WTC11 (cell line): ENCODE data around the gene LRP3. TPM values are rescaled to one million over a fixed set of nuclear protein-coding genes. Genes with fewer than 3 reads are reported as not detected.

Experiments used
- ATAC-seq: fragments of 200-7000 bp; cut with Tn5 transposase; 2 replicates; pipeline ENCODE4 v1.10.0; 2021; ENCODE audit warnings: mild to moderate bottlenecking, moderate library complexity
- CTCF ChIA-PET: fragments of 300-600 bp; sonication (Branson Sonifier 250); formaldehyde crosslinking; loops from one replicate; lab custom pipeline; 2021; ENCODE audit warnings: antibody characterized with exemption; lab: Charles Lee
- POLR2A ChIA-PET: fragments of 350-600 bp; sonication (Branson Sonifier 250); formaldehyde crosslinking; loops from one replicate; lab custom pipeline; 2021; ENCODE audit warnings: antibody characterized with exemption; lab: Charles Lee
- DNase-seq: peaks from one replicate; pipeline ENCODE4 v3.0.0; 2021; ENCODE audit warnings: low spot score
- H3K27ac Mint-ChIP-seq: 2 replicates; pipeline ENCODE4 v1.8.0; 2021; ENCODE audit warnings: mixed read lengths
- H3K27me3 Mint-ChIP-seq: 2 replicates; pipeline ENCODE4 v1.8.0; 2021; ENCODE audit warnings: low read depth, mild to moderate bottlenecking, moderate library complexity, mixed read lengths
- H3K36me3 Mint-ChIP-seq: 2 replicates; pipeline ENCODE4 v1.8.0; 2021; ENCODE audit warnings: mixed read lengths
- H3K4me1 Mint-ChIP-seq: 2 replicates; pipeline ENCODE4 v1.8.0; 2022; ENCODE audit warnings: mixed read lengths
- H3K4me3 Mint-ChIP-seq: 2 replicates; pipeline ENCODE4 v1.8.0; 2021; ENCODE audit warnings: mild to moderate bottlenecking, moderate library complexity, mixed read lengths
- H3K9me3 Mint-ChIP-seq: 2 replicates; pipeline ENCODE4 v1.8.0; 2021; ENCODE audit warnings: mixed read lengths
- ATF1 ChIP-seq: sonication (generic); formaldehyde crosslinking; IDR thresholded peaks from 2 replicates; pipeline ENCODE4 v1.8.1; 2023; ENCODE audit warnings: mild to moderate bottlenecking, moderate library complexity, missing genetic modification reagents
- ATF2 ChIP-seq: sonication (generic); formaldehyde crosslinking; IDR thresholded peaks from 2 replicates; pipeline ENCODE4 v1.8.1; 2022; ENCODE audit warnings: low read depth, missing genetic modification reagents, borderline replicate concordance
- CREB1 ChIP-seq: sonication (generic); formaldehyde crosslinking; IDR thresholded peaks from 2 replicates; pipeline ENCODE4 v1.8.0; 2023; ENCODE audit warnings: mild to moderate bottlenecking, missing genetic modification reagents
- CTCF ChIP-seq: fragments of 200-600 bp; IDR thresholded peaks from 2 replicates; pipeline ENCODE4 v1.8.0; 2022; ENCODE audit warnings: antibody characterized with exemption
- EMX1 ChIP-seq: fragments of 250-450 bp; sonication (Bioruptor Pico); IDR thresholded peaks from 2 replicates; pipeline ENCODE4 v1.8.0; 2021; ENCODE audit warnings: mild to moderate bottlenecking
- FOXP1 ChIP-seq: sonication (generic); formaldehyde crosslinking; IDR thresholded peaks from 2 replicates; pipeline ENCODE4 v1.8.0; 2022; ENCODE audit warnings: missing genetic modification reagents, mild to moderate bottlenecking, moderate library complexity, borderline replicate concordance
- GTF2I ChIP-seq: fragments of 250-450 bp; sonication (Bioruptor Pico); conservative IDR thresholded peaks from 2 replicates; pipeline ENCODE4 v1.4.0; 2021; ENCODE audit warnings: mild to moderate bottlenecking
- IRF2 ChIP-seq: sonication (generic); formaldehyde crosslinking; IDR thresholded peaks from 2 replicates; pipeline ENCODE4 v1.8.0; 2022; ENCODE audit warnings: low read depth, missing genetic modification reagents, borderline replicate concordance
- KAT7 ChIP-seq: sonication (generic); formaldehyde crosslinking; IDR thresholded peaks from 2 replicates; pipeline ENCODE4 v1.8.1; 2023; ENCODE audit warnings: missing genetic modification reagents, mild to moderate bottlenecking, borderline replicate concordance
- MXD4 ChIP-seq: fragments of 250-450 bp; sonication (Bioruptor Pico); IDR thresholded peaks from 2 replicates; pipeline ENCODE4 v1.8.0; 2021; ENCODE audit warnings: mild to moderate bottlenecking, moderate library complexity, borderline replicate concordance
- RELA ChIP-seq: sonication (generic); formaldehyde crosslinking; IDR thresholded peaks from 2 replicates; pipeline ENCODE4 v1.8.1; 2022; ENCODE audit warnings: missing genetic modification reagents, mild to moderate bottlenecking, borderline replicate concordance
- SOX15 ChIP-seq: fragments of 250-450 bp; sonication (Bioruptor Pico); IDR thresholded peaks from 2 replicates; pipeline ENCODE4 v1.9.0; 2021; ENCODE audit warnings: mild to moderate bottlenecking
- SP1 ChIP-seq: sonication (generic); formaldehyde crosslinking; conservative IDR thresholded peaks from 2 replicates; pipeline ENCODE4 v1.8.1; 2022; ENCODE audit warnings: missing genetic modification reagents
- TEAD1 ChIP-seq: sonication (generic); formaldehyde crosslinking; IDR thresholded peaks from 2 replicates; pipeline ENCODE4 v1.8.0; 2022; ENCODE audit warnings: mild to moderate bottlenecking, missing genetic modification reagents
- ZBTB21 ChIP-seq: sonication (generic); formaldehyde crosslinking; IDR thresholded peaks from 2 replicates; pipeline ENCODE4 v1.8.1; 2023; ENCODE audit warnings: mild to moderate bottlenecking, missing genetic modification reagents, borderline replicate concordance
- ZNF121 ChIP-seq: sonication (generic); formaldehyde crosslinking; IDR thresholded peaks from 2 replicates; pipeline ENCODE4 v1.8.0; 2023; ENCODE audit warnings: missing genetic modification reagents
- ZNF232 ChIP-seq: sonication (generic); formaldehyde crosslinking; IDR thresholded peaks from 2 replicates; pipeline ENCODE4 v1.8.0; 2022; ENCODE audit warnings: mild to moderate bottlenecking, missing genetic modification reagents
- total RNA-seq: library from RNA; stranded (reverse); gene quantifications from 3 replicates; pipeline ENCODE4 v1.2.3, GENCODE V29; 2021
- TF ChIP-seq, protein P1 (sequence below): fragments of 250-450 bp; sonication (Bioruptor Pico); conservative IDR thresholded peaks from 2 replicates; pipeline ENCODE4 v1.9.0; 2021; ENCODE audit warnings: mild to moderate bottlenecking
- TF ChIP-seq, protein P2 (sequence below): fragments of 250-450 bp; sonication (Bioruptor Pico); IDR thresholded peaks from 2 replicates; pipeline ENCODE4 v1.9.0; 2021; ENCODE audit warnings: mild to moderate bottlenecking, borderline replicate concordance
- TF ChIP-seq, protein P3 (sequence below): sonication (generic); formaldehyde crosslinking; IDR thresholded peaks from 2 replicates; pipeline ENCODE4 v1.8.1; 2022; ENCODE audit warnings: missing genetic modification reagents, borderline replicate concordance

The LRP3 gene
- total RNA-seq, 1 experiment from 2014 or later = 47.0 TPM

DNA sequence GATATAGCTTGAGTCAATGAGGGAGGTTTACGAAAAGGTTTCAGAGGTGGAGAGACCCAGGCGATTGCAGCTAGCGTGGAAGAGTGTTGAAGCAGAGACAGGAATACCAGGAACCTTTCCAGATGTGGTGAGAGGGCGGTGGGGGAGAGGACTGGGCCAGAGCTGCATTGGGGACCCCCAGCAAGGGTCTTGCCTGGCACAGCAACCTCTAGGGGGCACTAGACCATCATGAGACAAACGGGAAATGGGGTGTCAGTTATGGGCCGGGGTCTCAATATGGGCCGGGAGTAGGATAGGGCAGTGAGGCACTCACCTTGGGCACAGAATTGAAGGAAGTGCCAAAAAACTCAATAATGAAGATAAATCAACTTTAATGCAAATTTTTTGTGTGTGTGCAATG, 2.1 kb upstream of the LRP3 start (continued):
- TF ChIP-seq, protein P1, sequence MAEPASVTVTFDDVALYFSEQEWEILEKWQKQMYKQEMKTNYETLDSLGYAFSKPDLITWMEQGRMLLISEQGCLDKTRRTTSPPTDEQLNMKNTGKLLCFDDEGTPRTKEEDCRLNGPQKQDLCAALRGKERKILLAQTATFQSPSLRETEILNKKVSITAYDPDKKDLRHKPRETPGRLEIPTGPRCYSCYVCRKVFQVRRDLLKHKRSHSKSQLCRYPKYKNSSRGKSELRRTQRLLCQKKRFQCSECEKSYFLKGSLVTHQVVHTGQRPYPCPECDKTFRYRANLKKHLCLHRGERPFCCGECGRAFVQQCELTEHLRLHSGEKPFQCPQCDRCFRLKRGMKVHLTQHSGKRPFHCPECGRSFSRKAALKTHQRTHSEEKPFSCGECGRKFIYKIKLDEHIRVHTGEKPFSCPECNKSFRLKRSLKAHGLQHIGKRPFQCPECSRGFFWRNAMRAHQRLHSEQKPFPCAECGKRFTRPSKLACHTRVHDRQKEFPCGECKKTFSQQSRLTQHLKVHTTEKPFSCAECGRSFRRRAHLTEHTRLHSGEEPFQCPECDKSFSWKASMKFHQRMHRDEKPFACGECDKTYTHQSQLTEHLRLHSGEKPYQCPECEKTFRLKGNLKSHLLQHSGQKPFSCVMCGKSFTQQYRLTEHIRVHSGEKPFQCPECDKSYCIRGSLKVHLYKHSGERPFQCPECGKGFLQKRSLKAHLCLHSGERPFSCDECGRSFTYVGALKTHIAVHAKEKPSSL = no peak

DNA sequence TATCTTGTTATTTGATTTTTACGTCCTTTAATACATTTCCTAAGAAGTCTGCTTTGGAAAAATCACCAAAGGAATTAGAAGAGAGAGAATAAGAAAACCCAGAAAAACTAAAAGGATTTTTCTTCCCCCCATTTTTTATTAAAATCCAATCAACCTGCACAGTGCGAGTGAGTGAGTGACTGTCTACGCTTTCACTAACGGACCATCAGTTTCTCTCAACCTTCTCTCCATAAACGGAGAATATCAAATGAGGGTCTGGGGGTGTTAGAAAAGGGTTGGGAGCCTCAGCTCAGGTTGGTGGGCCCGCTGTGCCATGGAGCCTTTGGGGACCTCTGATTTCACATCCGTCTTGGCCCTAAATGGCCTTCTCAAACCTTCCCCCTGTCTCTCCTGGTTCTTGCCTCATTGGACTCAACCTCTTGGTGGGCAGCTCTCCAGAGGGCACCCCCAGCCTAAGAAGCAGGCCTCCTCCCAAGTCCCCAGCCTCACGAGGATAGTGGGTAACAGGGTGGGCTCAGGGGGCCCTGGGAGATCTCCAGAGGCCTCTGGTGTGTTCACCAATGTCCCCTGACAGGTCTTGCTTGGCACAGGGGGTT, 763 bp upstream of the LRP3 start:
- Mint-ChIP-seq H3K4me1 (0 out of 2 replicates have a peak, but pooled peaks cover 3% of the 10 kb centered on the region), H3K9me3 (no peaks in the 10 kb centered on the region), H3K4me3 (peak overlapping the region; percentile 58), H3K27me3 (peaks cover 30% of the 10 kb centered on the region), H3K27ac (no peak overlapping the region), H3K36me3 (no peaks in the 10 kb centered on the region)
- no peak for TF ChIP-seq EMX1 (CRISPR knock-in tag)
- TF ChIP-seq TEAD1 (CRISPR knock-in tag) = no peak
- TF ChIP-seq, protein P2, sequence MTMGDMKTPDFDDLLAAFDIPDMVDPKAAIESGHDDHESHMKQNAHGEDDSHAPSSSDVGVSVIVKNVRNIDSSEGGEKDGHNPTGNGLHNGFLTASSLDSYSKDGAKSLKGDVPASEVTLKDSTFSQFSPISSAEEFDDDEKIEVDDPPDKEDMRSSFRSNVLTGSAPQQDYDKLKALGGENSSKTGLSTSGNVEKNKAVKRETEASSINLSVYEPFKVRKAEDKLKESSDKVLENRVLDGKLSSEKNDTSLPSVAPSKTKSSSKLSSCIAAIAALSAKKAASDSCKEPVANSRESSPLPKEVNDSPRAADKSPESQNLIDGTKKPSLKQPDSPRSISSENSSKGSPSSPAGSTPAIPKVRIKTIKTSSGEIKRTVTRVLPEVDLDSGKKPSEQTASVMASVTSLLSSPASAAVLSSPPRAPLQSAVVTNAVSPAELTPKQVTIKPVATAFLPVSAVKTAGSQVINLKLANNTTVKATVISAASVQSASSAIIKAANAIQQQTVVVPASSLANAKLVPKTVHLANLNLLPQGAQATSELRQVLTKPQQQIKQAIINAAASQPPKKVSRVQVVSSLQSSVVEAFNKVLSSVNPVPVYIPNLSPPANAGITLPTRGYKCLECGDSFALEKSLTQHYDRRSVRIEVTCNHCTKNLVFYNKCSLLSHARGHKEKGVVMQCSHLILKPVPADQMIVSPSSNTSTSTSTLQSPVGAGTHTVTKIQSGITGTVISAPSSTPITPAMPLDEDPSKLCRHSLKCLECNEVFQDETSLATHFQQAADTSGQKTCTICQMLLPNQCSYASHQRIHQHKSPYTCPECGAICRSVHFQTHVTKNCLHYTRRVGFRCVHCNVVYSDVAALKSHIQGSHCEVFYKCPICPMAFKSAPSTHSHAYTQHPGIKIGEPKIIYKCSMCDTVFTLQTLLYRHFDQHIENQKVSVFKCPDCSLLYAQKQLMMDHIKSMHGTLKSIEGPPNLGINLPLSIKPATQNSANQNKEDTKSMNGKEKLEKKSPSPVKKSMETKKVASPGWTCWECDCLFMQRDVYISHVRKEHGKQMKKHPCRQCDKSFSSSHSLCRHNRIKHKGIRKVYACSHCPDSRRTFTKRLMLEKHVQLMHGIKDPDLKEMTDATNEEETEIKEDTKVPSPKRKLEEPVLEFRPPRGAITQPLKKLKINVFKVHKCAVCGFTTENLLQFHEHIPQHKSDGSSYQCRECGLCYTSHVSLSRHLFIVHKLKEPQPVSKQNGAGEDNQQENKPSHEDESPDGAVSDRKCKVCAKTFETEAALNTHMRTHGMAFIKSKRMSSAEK (CRISPR knock-in tag) = no peak
- TF ChIP-seq ATF2 = no peak
- TF ChIP-seq GTF2I (CRISPR knock-in tag) = no peak
- TF ChIP-seq ZNF121 (CRISPR knock-in tag) = no peak
- no peak for TF ChIP-seq ZNF232 (CRISPR knock-in tag)
- TF ChIP-seq SP1 = no peak
- no peak for TF ChIP-seq IRF2 (CRISPR knock-in tag)
- no peak for TF ChIP-seq KAT7
- TF ChIP-seq FOXP1 (CRISPR knock-in tag) = no peak
- TF ChIP-seq ZBTB21 = no peak
- TF ChIP-seq MXD4 (CRISPR knock-in tag) = no peak
- TF ChIP-seq RELA (CRISPR knock-in tag) = no peak
- no peak for TF ChIP-seq CREB1 (CRISPR knock-in tag)
- TF ChIP-seq CTCF = no peak
- TF ChIP-seq, protein P3, sequence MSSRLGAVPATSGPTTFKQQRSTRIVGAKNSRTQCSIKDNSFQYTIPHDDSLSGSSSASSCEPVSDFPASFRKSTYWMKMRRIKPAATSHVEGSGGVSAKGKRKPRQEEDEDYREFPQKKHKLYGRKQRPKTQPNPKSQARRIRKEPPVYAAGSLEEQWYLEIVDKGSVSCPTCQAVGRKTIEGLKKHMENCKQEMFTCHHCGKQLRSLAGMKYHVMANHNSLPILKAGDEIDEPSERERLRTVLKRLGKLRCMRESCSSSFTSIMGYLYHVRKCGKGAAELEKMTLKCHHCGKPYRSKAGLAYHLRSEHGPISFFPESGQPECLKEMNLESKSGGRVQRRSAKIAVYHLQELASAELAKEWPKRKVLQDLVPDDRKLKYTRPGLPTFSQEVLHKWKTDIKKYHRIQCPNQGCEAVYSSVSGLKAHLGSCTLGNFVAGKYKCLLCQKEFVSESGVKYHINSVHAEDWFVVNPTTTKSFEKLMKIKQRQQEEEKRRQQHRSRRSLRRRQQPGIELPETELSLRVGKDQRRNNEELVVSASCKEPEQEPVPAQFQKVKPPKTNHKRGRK (CRISPR knock-in tag) = no peak
- no peak for TF ChIP-seq SOX15 (CRISPR knock-in tag)
- no peak for TF ChIP-seq ATF1 (CRISPR knock-in tag)
- ChIA-PET POLR2A (no interaction called here), CTCF (interaction anchor here (0.6 to 2.2 kb wide), 3 partner anchors 9 to 119 kb away, joined by 3 to 11 read pairs (median 4); no protein-coding TSS in a partner anchor)
- ATAC-seq (no peak), DNase-seq (no peak)
